Heart left ventricle (tissue), 13 donors: ENCODE data around the gene BIRC7.

Experiments used
- POLR2A ChIP-seq, 2 donors: fragments of 450-650 bp; IDR thresholded peaks; one replicate each; pipeline ENCODE4 v1.6.1; 2017; ENCODE audit warnings: antibody characterized with exemption in 2 of 2, mild to moderate bottlenecking in 2 of 2, moderate library complexity in 2 of 2
- TF ChIP-seq, protein P1 (sequence below), 12 donors: fragments of 200-600 bp; sonication (generic) in 4 of 12; IDR thresholded peaks; one replicate each; pipeline versions ENCODE4 v1.5.0 to v1.8.0; 2018 to 2022; ENCODE audit warnings: antibody characterized with exemption in 12 of 12, mild to moderate bottlenecking in 5 of 12
- donor health status: ischemic (EF 13 %, LVEDD 7.1; RV severe dilation, severe dysfunction).
- donor health status: DM: no; HTN: yes; CAD: no.
- donor health status: DM: no; HTN: no; CAD: no.
- donor health status: ischemic (EF 25% LVEDD 6.9; RV normal size, moderate dysfunction).
- donor health status: ischemic (EF 25% LVEDD 5.7; RV mildly dilated, moderate dysfunction).
- donor health status: ischemic (EF 35%, LVEDD 5.7; RV mildly dilated, moderate dysfunction).
- donor health status: nonischemic (EF 11% LVEDD 7.7; RV severe dilation, severe dysfunction).
- donor health status: DM: yes; HTN: yes; CAD: no.
- donor health status: PGD.
- donor health status: ischemic (EF 29% LVEDD 5.4; RV normal size, mild dysfunction).
- donor health status: nonischemic (EF 23%, LVEDD 6.1; RV moderate dilation, normal function).

DNA sequence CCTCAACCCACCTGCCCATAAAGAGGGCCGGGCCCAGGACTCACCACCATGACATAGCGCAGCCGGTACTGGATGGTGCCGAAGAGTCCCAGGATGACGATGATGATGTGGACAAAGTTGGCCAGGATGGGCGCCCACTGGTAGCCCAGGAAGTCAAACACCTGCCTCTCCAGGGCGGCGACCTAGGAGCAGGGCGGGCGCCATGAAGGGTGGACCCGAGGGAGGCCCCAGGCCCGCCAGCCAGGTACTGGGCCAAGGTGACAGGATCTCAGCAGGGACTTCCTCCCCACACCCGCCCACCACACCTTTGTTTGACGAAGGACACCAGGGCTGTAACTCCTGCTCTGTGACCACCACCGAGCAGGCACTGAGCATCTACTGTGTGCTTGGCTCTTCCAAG is 14.2 kb downstream of the BIRC7 start:
- no peak for TF ChIP-seq POLR2A (IDR thresholded peaks at IDR 0.05)
- TF ChIP-seq, protein P1, sequence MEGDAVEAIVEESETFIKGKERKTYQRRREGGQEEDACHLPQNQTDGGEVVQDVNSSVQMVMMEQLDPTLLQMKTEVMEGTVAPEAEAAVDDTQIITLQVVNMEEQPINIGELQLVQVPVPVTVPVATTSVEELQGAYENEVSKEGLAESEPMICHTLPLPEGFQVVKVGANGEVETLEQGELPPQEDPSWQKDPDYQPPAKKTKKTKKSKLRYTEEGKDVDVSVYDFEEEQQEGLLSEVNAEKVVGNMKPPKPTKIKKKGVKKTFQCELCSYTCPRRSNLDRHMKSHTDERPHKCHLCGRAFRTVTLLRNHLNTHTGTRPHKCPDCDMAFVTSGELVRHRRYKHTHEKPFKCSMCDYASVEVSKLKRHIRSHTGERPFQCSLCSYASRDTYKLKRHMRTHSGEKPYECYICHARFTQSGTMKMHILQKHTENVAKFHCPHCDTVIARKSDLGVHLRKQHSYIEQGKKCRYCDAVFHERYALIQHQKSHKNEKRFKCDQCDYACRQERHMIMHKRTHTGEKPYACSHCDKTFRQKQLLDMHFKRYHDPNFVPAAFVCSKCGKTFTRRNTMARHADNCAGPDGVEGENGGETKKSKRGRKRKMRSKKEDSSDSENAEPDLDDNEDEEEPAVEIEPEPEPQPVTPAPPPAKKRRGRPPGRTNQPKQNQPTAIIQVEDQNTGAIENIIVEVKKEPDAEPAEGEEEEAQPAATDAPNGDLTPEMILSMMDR (IDR thresholded peaks at IDR 0.05), result no peak
